DND-41 (cell line): Measurements from ENCODE around the gene KCNMA1.

ENCODE experiments used
- ATAC-seq: fragments of 200-7000 bp; cut with Tn5 transposase; 3 replicates; pipeline ENCODE4 v1.9.1; 2021; ENCODE audit warnings: low read depth; ENCODE audit not compliant: insufficient read depth
- DNase-seq: peaks from one replicate; pipeline ENCODE4 v3.0.0-alpha.2; 2020
- H2AFZ ChIP-seq: 2 replicates; pipeline ENCODE4 v1.6.0; 2012; ENCODE audit warnings: low read depth, low read length
- H3K27ac ChIP-seq: 2 replicates; pipeline ENCODE4 v1.5.1; 2012; ENCODE audit warnings: low read length, inconsistent platforms
- H3K27me3 ChIP-seq: fragments of 200-600 bp; sonication (generic); 2 replicates; pipeline ENCODE4 v1.6.0; 2012; ENCODE audit warnings: low read length, mild to moderate bottlenecking, inconsistent platforms; ENCODE audit not compliant: insufficient read depth, poor library complexity
- H3K36me3 ChIP-seq: 2 replicates; pipeline ENCODE4 v1.5.1; 2012; ENCODE audit warnings: low read length, inconsistent platforms; ENCODE audit not compliant: insufficient read depth
- H3K4me1 ChIP-seq: 2 replicates; pipeline ENCODE4 v1.5.1; 2012; ENCODE audit warnings: mild to moderate bottlenecking, low read length; ENCODE audit not compliant: insufficient read depth
- H3K4me2 ChIP-seq: 2 replicates; pipeline ENCODE4 v1.6.0; 2012; ENCODE audit warnings: mild to moderate bottlenecking, moderate library complexity, low read length, inconsistent platforms; ENCODE audit not compliant: insufficient read depth
- H3K4me3 ChIP-seq, 2 experiments: fragments of 200-600 bp in 1 of 2; shearing (Covaris generic) in 1 of 2; 2 replicates each; pipeline ENCODE4 v1.5.1; 2012 to 2016; ENCODE audit warnings: inconsistent platforms in 2 of 2, low read length in 2 of 2, mild to moderate bottlenecking in 2 of 2, low read depth in 1 of 2, moderate library complexity in 1 of 2
- H3K79me2 ChIP-seq: 2 replicates; pipeline ENCODE4 v1.6.0; 2012; ENCODE audit warnings: low read length, inconsistent platforms; ENCODE audit not compliant: insufficient read depth
- H3K9ac ChIP-seq: 2 replicates; pipeline ENCODE4 v1.6.0; 2012; ENCODE audit warnings: low read depth, mild to moderate bottlenecking, inconsistent platforms, low read length, moderate library complexity
- H3K9me3 ChIP-seq: 2 replicates; pipeline ENCODE4 v1.5.1; 2012; ENCODE audit warnings: low read length, moderate library complexity, mild to moderate bottlenecking, inconsistent platforms; ENCODE audit not compliant: insufficient read depth, severe bottlenecking
- H4K20me1 ChIP-seq: 2 replicates; pipeline ENCODE4 v1.6.0; 2012; ENCODE audit warnings: low read length; ENCODE audit not compliant: insufficient read depth
- CTCF ChIP-seq: IDR thresholded peaks from 2 replicates; pipeline ENCODE4 v1.5.1; 2012; ENCODE audit warnings: borderline replicate concordance, low read length, moderate library complexity, mild to moderate bottlenecking; ENCODE audit not compliant: poor library complexity, severe bottlenecking; ENCODE audit errors: extremely low read depth
- EZH2 ChIP-seq: IDR thresholded peaks from 3 replicates; pipeline ENCODE4 v1.6.1; 2012; ENCODE audit warnings: borderline replicate concordance, low read depth, mild to moderate bottlenecking, moderate library complexity, low read length, inconsistent platforms; ENCODE audit not compliant: severe bottlenecking

The KCNMA1 gene

GRCh38 chr10:76881477-76882220, 756.0 kb downstream of the KCNMA1 start:
- DNase-seq (no peak), ATAC-seq (no peak)
- H3K27ac ChIP-seq = no peak overlapping the region
- H4K20me1 ChIP-seq = no peaks in the 10 kb centered on the region
- H3K4me1 ChIP-seq = no peaks in the 10 kb centered on the region
- no peak overlapping the region for H2AFZ ChIP-seq
- TF ChIP-seq EZH2 (no peak), CTCF (no peak)
- no peaks in the 10 kb centered on the region for H3K9me3 ChIP-seq
- H3K4me3 ChIP-seq = no peak overlapping the region
- no peaks in the 10 kb centered on the region for H3K36me3 ChIP-seq
- H3K9ac ChIP-seq = no peak overlapping the region
- H3K4me2 ChIP-seq = no peak overlapping the region
- no peaks in the 10 kb centered on the region for H3K27me3 ChIP-seq
- no peaks in the 10 kb centered on the region for H3K79me2 ChIP-seq

- no peak overlapping the region for H3K4me2 ChIP-seq
- H3K9ac ChIP-seq = no peak overlapping the region
- no peaks in the 10 kb centered on the region for H3K27me3 ChIP-seq
- H3K36me3 ChIP-seq = no peaks in the 10 kb centered on the region
- no peak overlapping the region for H2AFZ ChIP-seq
- H3K79me2 ChIP-seq = no peaks in the 10 kb centered on the region
- H3K27ac ChIP-seq = no peak overlapping the region
- no peaks in the 10 kb centered on the region for H3K9me3 ChIP-seq
- no peak for TF ChIP-seq EZH2
- TF ChIP-seq CTCF = no peak
- ATAC-seq (no peak), DNase-seq (no peak)
- H4K20me1 ChIP-seq = no peaks in the 10 kb centered on the region
- no peaks in the 10 kb centered on the region for H3K4me1 ChIP-seq
- no peak overlapping the region for H3K4me3 ChIP-seq
These were observed 756.7 kb downstream of the KCNMA1 start for GRCh38 chr10:76880931-76881330.

GRCh38 chr10:76879116-76879913, 758.3 kb downstream of the KCNMA1 start:
- Histone ChIP-seq H4K20me1 (no peaks in the 10 kb centered on the region), H3K9me3 (no peaks in the 10 kb centered on the region), H3K79me2 (no peaks in the 10 kb centered on the region), H3K4me2 (no peak overlapping the region), H3K4me1 (no peaks in the 10 kb centered on the region), H3K27ac (no peak overlapping the region), H3K4me3 (no peak overlapping the region), H3K9ac (no peak overlapping the region), H3K27me3 (no peaks in the 10 kb centered on the region), H3K36me3 (no peaks in the 10 kb centered on the region), H2AFZ (no peak overlapping the region)
- no peak for TF ChIP-seq CTCF
- TF ChIP-seq EZH2 = no peak
- no peak for DNase-seq
- ATAC-seq = no peak
